Upper lobe of right lung (tissue), 1 donor: ENCODE data around the gene WDFY2. TPM values are rescaled to one million over a fixed set of nuclear protein-coding genes. Genes with fewer than 3 reads are reported as not detected.

Source experiments
- ATAC-seq: fragments of 200-7000 bp; cut with Tn5 transposase; one replicate; pipeline ENCODE4 v1.9.1; 2020; ENCODE audit warnings: mild to moderate bottlenecking, moderate library complexity
- DNase-seq: peaks from one replicate; pipeline ENCODE4 v3.0.0-alpha.2; 2020
- H3K27ac ChIP-seq: fragments of 200-600 bp; one replicate; pipeline ENCODE4 v1.8.0; 2022
- H3K27me3 ChIP-seq: fragments of 200-600 bp; one replicate; pipeline ENCODE4 v1.8.0; 2022; ENCODE audit warnings: mild to moderate bottlenecking
- H3K36me3 ChIP-seq: fragments of 200-600 bp; one replicate; pipeline ENCODE4 v1.8.0; 2022
- H3K4me1 ChIP-seq: fragments of 200-600 bp; one replicate; pipeline ENCODE4 v1.8.0; 2022
- H3K4me3 ChIP-seq: fragments of 200-600 bp; one replicate; pipeline ENCODE4 v1.8.0; 2022; ENCODE audit warnings: mild to moderate bottlenecking
- H3K9me3 ChIP-seq: fragments of 200-600 bp; one replicate; pipeline ENCODE4 v1.8.0; 2022
- intact Hi-C: fragments of 100-400 bp; cut with DNase I; formaldehyde crosslinking; loops from one replicate; pipeline ENCODE4 v1.11.0; 2022
- total RNA-seq: library from RNA; stranded (reverse); fragmentation: NEBNext Ultra II Directional; extraction: Animal tissue kit (Norgen Biotek cat#: 25700); gene quantifications from one replicate; pipeline ENCODE4 v1.2.1, GENCODE V29; 2021
- TF ChIP-seq, protein P1 (sequence below): fragments of 200-600 bp; IDR thresholded peaks from one replicate; pipeline ENCODE4 v1.8.0; 2022; ENCODE audit warnings: antibody characterized with exemption
- donor health status: DM: no; HTN: yes; CAD: no; lungs with severe emphysema.

Gene WDFY2
- total RNA-seq, 1 donor from 2014 or later: 13.1 TPM

DNA sequence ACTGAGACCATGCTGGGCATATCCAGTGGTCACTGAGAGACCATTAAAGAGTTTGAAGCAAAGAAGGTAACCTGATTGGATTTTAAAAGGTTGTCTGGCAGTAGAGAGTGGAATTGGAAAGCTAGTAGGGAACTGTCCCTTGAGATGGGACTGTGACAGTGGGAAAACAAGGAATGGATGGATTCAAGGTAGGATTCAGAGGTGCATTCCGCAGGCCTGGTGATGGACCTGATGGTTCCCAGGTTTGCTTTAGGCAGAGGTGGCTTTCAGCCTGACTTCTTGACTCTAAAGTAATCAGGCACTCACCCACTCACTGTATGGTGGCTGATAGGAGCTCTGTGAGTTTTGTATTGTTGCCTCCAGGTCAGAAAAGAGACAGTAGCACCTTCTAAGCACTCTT is 146.7 kb downstream of the WDFY2 start:
- intact Hi-C loops: no loop called here
- H3K4me3 ChIP-seq: no peak overlapping the region
- TF ChIP-seq, protein P1, sequence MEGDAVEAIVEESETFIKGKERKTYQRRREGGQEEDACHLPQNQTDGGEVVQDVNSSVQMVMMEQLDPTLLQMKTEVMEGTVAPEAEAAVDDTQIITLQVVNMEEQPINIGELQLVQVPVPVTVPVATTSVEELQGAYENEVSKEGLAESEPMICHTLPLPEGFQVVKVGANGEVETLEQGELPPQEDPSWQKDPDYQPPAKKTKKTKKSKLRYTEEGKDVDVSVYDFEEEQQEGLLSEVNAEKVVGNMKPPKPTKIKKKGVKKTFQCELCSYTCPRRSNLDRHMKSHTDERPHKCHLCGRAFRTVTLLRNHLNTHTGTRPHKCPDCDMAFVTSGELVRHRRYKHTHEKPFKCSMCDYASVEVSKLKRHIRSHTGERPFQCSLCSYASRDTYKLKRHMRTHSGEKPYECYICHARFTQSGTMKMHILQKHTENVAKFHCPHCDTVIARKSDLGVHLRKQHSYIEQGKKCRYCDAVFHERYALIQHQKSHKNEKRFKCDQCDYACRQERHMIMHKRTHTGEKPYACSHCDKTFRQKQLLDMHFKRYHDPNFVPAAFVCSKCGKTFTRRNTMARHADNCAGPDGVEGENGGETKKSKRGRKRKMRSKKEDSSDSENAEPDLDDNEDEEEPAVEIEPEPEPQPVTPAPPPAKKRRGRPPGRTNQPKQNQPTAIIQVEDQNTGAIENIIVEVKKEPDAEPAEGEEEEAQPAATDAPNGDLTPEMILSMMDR: no peak
- H3K27ac ChIP-seq: no peak overlapping the region
- no peaks in the 10 kb centered on the region for H3K9me3 ChIP-seq
- DNase-seq (no peak), ATAC-seq (no peak)
- H3K36me3 ChIP-seq: peaks cover 10% of the 10 kb centered on the region
- H3K27me3 ChIP-seq: no peaks in the 10 kb centered on the region
- H3K4me1 ChIP-seq: peaks cover 9% of the 10 kb centered on the region

GRCh38 chr13:51731759-51732158 is 147.5 kb downstream of the WDFY2 start:
- peaks cover 10% of the 10 kb centered on the region for H3K36me3 ChIP-seq
- no peak for DNase-seq
- no peak overlapping the region for H3K27ac ChIP-seq
- ATAC-seq: peak; percentile 18
- TF ChIP-seq, protein P1: peak; percentile 42
- H3K27me3 ChIP-seq: no peaks in the 10 kb centered on the region
- H3K9me3 ChIP-seq: no peaks in the 10 kb centered on the region
- intact Hi-C loops: no loop called here
- no peak overlapping the region for H3K4me3 ChIP-seq
- peaks cover 9% of the 10 kb centered on the region for H3K4me1 ChIP-seq

DNA sequence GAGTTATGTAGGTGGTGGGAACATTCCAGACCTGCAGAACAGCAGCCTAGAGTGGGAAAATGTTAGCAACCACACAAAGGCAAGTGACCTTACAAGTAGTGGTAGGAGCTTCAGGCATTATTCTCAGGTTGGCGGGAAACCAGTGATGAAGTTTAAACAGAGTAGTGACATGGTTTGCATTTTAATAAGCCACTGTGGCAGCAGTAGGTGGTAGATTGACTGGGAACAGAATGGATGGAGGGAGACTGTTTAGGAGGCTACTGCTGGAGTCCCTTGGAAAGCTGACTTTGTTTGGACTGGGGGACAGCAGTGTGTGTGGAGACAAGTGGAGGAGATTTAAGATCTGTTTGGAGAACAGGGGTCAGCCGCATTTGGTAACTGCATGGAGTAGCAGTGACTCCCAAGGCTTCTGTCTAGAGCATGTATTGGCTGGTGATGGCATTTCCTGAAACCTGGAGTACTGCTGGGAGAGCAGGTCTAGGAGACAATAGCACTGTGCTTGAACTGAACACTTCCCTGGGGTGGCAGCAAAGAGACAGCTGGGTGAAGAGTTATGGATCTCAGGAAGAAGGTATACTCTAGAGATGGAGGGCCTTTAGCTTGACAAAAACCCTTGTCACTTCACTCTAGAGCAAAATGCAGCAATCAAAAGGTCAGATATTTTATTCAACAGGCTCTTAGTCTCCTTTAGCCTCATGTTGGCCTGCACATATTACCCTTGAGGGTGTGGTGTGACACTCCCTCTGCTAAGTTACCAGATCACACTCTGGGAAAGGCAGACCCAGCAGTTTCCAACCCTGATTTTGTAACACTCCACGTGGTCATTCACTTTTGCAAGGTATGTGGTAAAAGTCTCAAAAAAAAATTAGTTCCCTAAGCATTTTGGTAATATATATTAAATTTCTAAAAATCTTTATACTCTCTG is 149.4 kb downstream of the WDFY2 start:
- peak; percentile 65 for ATAC-seq
- H3K4me1 ChIP-seq: peaks cover 9% of the 10 kb centered on the region
- H3K36me3 ChIP-seq: no peaks in the 10 kb centered on the region
- H3K27ac ChIP-seq: no peak overlapping the region
- H3K27me3 ChIP-seq: no peaks in the 10 kb centered on the region
- TF ChIP-seq, protein P1: no peak
- intact Hi-C loops: no loop called here
- no peak for DNase-seq
- H3K4me3 ChIP-seq: no peak overlapping the region
- H3K9me3 ChIP-seq: no peaks in the 10 kb centered on the region

GRCh38 chr13:51734786-51735185 is 150.5 kb downstream of the WDFY2 start:
- intact Hi-C loops: no loop called here
- TF ChIP-seq, protein P1: no peak
- H3K36me3 ChIP-seq: no peaks in the 10 kb centered on the region
- no peaks in the 10 kb centered on the region for H3K9me3 ChIP-seq
- no peaks in the 10 kb centered on the region for H3K27me3 ChIP-seq
- H3K4me1 ChIP-seq: peaks cover 9% of the 10 kb centered on the region
- DNase-seq (no peak), ATAC-seq (no peak)
- no peak overlapping the region for H3K27ac ChIP-seq
- H3K4me3 ChIP-seq: no peak overlapping the region

DNA sequence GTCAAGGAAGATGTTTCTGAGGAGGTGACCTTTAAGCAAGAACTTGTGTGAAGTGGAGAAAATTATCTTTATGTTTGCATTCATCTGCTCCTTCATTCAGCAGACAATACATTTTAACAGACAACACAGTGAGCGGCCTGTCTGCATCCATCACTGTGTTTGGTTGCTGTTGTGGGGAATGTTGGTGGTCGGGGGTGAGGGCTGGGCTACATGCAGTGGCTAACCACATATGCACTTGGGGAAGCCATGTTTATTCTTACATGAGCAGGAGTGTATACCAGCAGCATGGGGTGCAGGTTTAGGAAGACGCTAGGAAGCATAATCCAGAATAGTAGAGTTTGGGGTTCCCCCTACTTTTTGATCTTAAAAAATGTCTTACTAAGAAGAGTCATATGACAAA is 153.3 kb downstream of the WDFY2 start:
- Histone ChIP-seq H3K27me3 (no peaks in the 10 kb centered on the region), H3K9me3 (no peaks in the 10 kb centered on the region), H3K4me1 (peaks cover 9% of the 10 kb centered on the region), H3K27ac (no peak overlapping the region), H3K36me3 (no peaks in the 10 kb centered on the region), H3K4me3 (no peak overlapping the region)
- no peak for ATAC-seq
- TF ChIP-seq, protein P1: no peak
- intact Hi-C loops: no loop called here
- no peak for DNase-seq
